Measurements from ENCODE around the gene LTB4R2. TPM values are rescaled to one million over a fixed set of nuclear protein-coding genes. Genes with fewer than 3 reads are reported as not detected.

Gene LTB4R2
- total RNA-seq, 4 donors from 2014 or later, result 2.4 to 5.0 (median 3.4) TPM

GRCh38 chr14:24292118-24292807, 17.7 kb upstream of the LTB4R2 start:
- no peak for TF ChIP-seq EP300 (IDR thresholded peaks at IDR 0.05)
- no peak for TF ChIP-seq CTCF (IDR thresholded peaks at IDR 0.05)
- TF ChIP-seq POLR2AphosphoS5 (IDR thresholded peaks at IDR 0.05), result no peak
- TF ChIP-seq POLR2A (IDR thresholded peaks at IDR 0.05), result no peak
- H3K36me3 ChIP-seq, result peaks cover 0 to 64% of the 10 kb centered on the region in 2 donors
- no peak for ATAC-seq
- WGBS, 2 donors (ENCODE audit: low coverage in 1 of 2), result 90 to 100% methylated on average over 1 to 2 of the region's 11 CpGs
- no peak overlapping the region for H3K27ac ChIP-seq
- no peaks in the 10 kb centered on the region for H3K27me3 ChIP-seq
- peaks cover 0 to 10% (median 0%) of the 10 kb centered on the region in 3 donors for H3K4me1 ChIP-seq
- H3K4me3 ChIP-seq, result no peak overlapping the region
- H3K9me3 ChIP-seq, result no peaks in the 10 kb centered on the region

- no peak overlapping the region for H3K4me3 ChIP-seq
- 86% methylated on average over 2 of the region's 2 CpGs; no CpG with 5 or more reads in 1 of the 2 donors for WGBS, 2 donors (ENCODE audit: low coverage in 1 of 2)
- no peaks in the 10 kb centered on the region for H3K27me3 ChIP-seq
- H3K4me1 ChIP-seq, result peaks cover 0 to 21% (median 0%) of the 10 kb centered on the region in 3 donors
- no peak for ATAC-seq
- no peaks in the 10 kb centered on the region for H3K9me3 ChIP-seq
- TF ChIP-seq CTCF (IDR thresholded peaks at IDR 0.05) (no peak), EP300 (IDR thresholded peaks at IDR 0.05) (no peak), POLR2A (IDR thresholded peaks at IDR 0.05) (no peak), POLR2AphosphoS5 (IDR thresholded peaks at IDR 0.05) (no peak)
- H3K36me3 ChIP-seq, result peaks cover 0 to 64% of the 10 kb centered on the region in 2 donors
- no peak overlapping the region for H3K27ac ChIP-seq
Measured at GRCh38 chr14:24293525-24293924, 16.4 kb upstream of the LTB4R2 start.

GRCh38 chr14:24296341-24297157, 13.4 kb upstream of the LTB4R2 start:
- Histone ChIP-seq H3K4me1 (peaks cover 4 to 45% (median 10%) of the 10 kb centered on the region in 3 donors), H3K4me3 (no peak overlapping the region), H3K9me3 (no peaks in the 10 kb centered on the region), H3K27me3 (no peaks in the 10 kb centered on the region), H3K27ac (peak overlapping the region in 1 of 4 donors; percentile 13), H3K36me3 (peaks cover 0 to 43% of the 10 kb centered on the region in 2 donors)
- WGBS, 2 donors (ENCODE audit: low coverage in 1 of 2), result 53 to 57% methylated on average over 6 to 9 of the region's 12 CpGs
- ATAC-seq, result peak; percentile 56
- TF ChIP-seq POLR2A (IDR thresholded peaks at IDR 0.05), result no peak
- no peak for TF ChIP-seq POLR2AphosphoS5 (IDR thresholded peaks at IDR 0.05)
- peak; percentile 29 to 68 (median 56) for TF ChIP-seq CTCF (IDR thresholded peaks at IDR 0.05)
- TF ChIP-seq EP300 (IDR thresholded peaks at IDR 0.05), result no peak

GRCh38 chr14:24297190-24297964, 12.6 kb upstream of the LTB4R2 start:
- peaks cover 0 to 43% of the 10 kb centered on the region in 2 donors for H3K36me3 ChIP-seq
- no peak for ATAC-seq

More at GRCh38 chr14:24297190-24297964, 12.6 kb upstream of the LTB4R2 start:
- 41 to 51% methylated on average over 5 of the region's 5 CpGs for WGBS, 2 donors (ENCODE audit: low coverage in 1 of 2)
- no peaks in the 10 kb centered on the region for H3K27me3 ChIP-seq
- H3K9me3 ChIP-seq, result no peaks in the 10 kb centered on the region
- peak overlapping the region in 1 of 4 donors; percentile 13 for H3K27ac ChIP-seq
- TF ChIP-seq CTCF (IDR thresholded peaks at IDR 0.05), result peak in 1 of 4 experiments; percentile 17
- TF ChIP-seq POLR2AphosphoS5 (IDR thresholded peaks at IDR 0.05), result no peak
- TF ChIP-seq EP300 (IDR thresholded peaks at IDR 0.05), result no peak
- no peak overlapping the region for H3K4me3 ChIP-seq
- peaks cover 4 to 51% (median 10%) of the 10 kb centered on the region in 3 donors for H3K4me1 ChIP-seq

All from gastroesophageal sphincter (tissue), 4 donors.